VCaP (cell line): Measurements from ENCODE around the gene MSLN.

Experiments
- H3K27ac ChIP-seq: fragments of 450-650 bp; 2 replicates; pipeline ENCODE4 v1.5.1; 2017
- CTCF ChIP-seq: fragments of 450-650 bp; conservative IDR thresholded peaks from 2 replicates; pipeline ENCODE4 v1.5.1; 2017; ENCODE audit warnings: mild to moderate bottlenecking, moderate library complexity

Gene MSLN

GRCh38 chr16:764184-764750 lies 3.7 kb downstream of the MSLN start:
- no peak overlapping the region for H3K27ac ChIP-seq
- TF ChIP-seq CTCF, result no peak

DNA sequence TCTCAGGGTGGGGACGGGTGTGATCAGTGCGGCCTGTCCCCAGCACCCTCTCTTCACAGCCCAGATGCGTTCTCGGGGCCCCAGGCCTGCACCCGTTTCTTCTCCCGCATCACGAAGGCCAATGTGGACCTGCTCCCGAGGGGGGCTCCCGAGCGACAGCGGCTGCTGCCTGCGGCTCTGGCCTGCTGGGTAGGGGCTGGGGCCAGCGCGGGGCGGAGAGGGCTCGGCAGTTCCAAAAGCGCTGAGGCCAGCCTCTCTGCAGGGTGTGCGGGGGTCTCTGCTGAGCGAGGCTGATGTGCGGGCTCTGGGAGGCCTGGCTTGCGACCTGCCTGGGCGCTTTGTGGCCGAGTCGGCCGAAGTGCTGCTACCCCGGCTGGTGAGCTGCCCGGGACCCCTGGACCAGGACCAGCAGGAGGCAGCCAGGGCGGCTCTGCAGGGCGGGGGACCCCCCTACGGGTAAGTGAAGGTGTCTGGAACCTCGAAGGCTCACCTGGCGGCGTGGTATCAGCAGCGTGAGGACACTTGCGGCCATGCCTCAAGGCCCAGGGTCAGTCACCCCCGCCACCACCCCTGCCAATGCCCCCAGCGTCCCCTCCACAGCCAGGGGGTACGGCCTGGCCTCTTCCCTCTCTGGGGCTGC lies 4.4 kb downstream of the MSLN start:
- no peak overlapping the region for H3K27ac ChIP-seq
- no peak for TF ChIP-seq CTCF

GRCh38 chr16:765488-765865 lies 4.9 kb downstream of the MSLN start:
- no peak for TF ChIP-seq CTCF
- H3K27ac ChIP-seq, result no peak overlapping the region

DNA sequence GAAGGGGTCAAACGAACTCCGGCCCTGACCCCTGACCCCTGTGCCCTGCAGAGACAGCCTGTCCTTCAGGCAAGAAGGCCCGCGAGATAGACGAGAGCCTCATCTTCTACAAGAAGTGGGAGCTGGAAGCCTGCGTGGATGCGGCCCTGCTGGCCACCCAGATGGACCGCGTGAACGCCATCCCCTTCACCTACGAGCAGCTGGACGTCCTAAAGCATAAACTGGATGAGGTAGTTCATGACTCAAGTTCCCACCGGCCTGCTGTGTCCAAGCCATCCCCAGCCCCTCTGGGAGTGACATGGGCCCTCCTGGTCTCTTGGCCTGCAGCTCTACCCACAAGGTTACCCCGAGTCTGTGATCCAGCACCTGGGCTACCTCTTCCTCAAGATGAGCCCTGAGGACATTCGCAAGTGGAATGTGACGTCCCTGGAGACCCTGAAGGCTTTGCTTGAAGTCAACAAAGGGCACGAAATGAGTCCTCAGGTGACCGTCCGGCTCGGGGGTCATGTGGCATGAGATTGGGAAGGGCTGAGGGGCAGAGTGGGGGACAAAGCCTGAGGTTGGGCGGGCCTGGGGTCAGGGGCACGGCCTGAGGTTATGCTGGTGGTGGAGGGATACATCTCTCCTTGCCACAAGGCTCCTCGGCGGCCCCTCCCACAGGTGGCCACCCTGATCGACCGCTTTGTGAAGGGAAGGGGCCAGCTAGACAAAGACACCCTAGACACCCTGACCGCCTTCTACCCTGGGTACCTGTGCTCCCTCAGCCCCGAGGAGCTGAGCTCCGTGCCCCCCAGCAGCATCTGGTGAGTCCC lies 5.7 kb downstream of the MSLN start:
- no peak overlapping the region for H3K27ac ChIP-seq
- TF ChIP-seq CTCF, result no peak

- H3K27ac ChIP-seq, result no peak overlapping the region
- no peak for TF ChIP-seq CTCF
Observed at GRCh38 chr16:766820-767640, 6.5 kb downstream of the MSLN start.

GRCh38 chr16:767743-768235 lies 7.3 kb downstream of the MSLN start:
- no peak for TF ChIP-seq CTCF
- no peak overlapping the region for H3K27ac ChIP-seq

DNA sequence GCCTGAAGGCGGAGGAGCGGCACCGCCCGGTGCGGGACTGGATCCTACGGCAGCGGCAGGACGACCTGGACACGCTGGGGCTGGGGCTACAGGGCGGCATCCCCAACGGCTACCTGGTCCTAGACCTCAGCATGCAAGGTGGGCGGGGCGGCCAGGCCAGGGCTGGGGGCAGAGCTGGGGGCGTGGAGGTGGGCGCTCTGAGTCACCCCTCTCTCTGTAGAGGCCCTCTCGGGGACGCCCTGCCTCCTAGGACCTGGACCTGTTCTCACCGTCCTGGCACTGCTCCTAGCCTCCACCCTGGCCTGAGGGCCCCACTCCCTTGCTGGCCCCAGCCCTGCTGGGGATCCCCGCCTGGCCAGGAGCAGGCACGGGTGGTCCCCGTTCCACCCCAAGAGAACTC lies 7.9 kb downstream of the MSLN start:
- no peak overlapping the region for H3K27ac ChIP-seq
- TF ChIP-seq CTCF, result no peak
